NB4 (cell line): ENCODE results near the gene FBXW11.

Experiments used
- DNase-seq: peaks from one replicate; pipeline ENCODE4 v3.0.0; 2010; ENCODE audit warnings: low read depth
- H3K4me3 ChIP-seq: one replicate; pipeline ENCODE4 v1.5.1; 2011; ENCODE audit warnings: mild to moderate bottlenecking, low read depth, low read length, moderate library complexity
- MYC ChIP-seq: IDR thresholded peaks from 2 replicates; pipeline ENCODE4 v1.6.1; 2011; ENCODE audit warnings: low read depth, low read length
- POLR2A ChIP-seq: IDR thresholded peaks from 2 replicates; pipeline ENCODE4 v1.6.1; 2011; ENCODE audit warnings: mild to moderate bottlenecking; ENCODE audit not compliant: insufficient read length; ENCODE audit errors: extremely low read depth
- TF ChIP-seq, protein P1 (sequence below): IDR thresholded peaks from one replicate; pipeline ENCODE4 v1.5.1; 2012; ENCODE audit warnings: low read depth, low read length
- TF ChIP-seq, protein P2 (sequence below): IDR thresholded peaks from 2 replicates; pipeline ENCODE4 v1.6.1; 2011; ENCODE audit warnings: low read depth, low read length

Gene FBXW11

DNA sequence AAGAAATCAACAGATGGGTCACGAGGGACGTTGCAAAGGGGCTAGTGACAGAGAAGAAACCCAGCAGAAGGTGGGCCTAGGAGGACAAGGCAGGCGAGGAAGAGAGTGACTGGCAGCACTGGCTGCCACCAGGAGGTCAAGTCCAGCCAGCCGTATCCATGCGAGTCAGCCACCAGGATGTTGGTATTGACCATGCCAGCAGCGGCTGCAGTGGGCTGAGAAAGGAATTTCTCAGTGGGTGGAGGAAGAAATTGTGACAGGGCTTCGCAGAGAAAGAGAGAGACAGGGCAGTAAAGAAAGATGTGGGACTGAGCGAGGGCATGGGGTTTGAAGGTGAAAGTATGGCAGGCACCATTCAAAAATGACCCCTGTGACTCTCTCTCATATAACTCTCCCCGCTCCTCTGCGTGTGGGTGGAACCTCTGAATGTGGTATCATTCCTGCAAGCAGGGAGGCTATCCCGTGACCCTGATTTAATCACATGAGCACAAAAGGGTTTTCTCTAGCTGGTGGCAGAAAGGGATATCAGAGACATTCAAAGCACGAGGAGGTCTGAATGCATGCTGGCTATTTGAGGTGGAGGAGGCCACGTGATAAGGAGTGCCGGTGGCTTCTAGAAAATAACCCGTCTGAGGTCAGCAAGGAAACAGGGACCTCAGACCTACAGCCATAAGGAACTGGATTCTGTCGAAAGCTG is 45.4 kb upstream of the FBXW11 start:
- no peak overlapping the region for H3K4me3 ChIP-seq
- DNase-seq: no peak
- TF ChIP-seq MYC (no peak), POLR2A (no peak)
- TF ChIP-seq, protein P1, sequence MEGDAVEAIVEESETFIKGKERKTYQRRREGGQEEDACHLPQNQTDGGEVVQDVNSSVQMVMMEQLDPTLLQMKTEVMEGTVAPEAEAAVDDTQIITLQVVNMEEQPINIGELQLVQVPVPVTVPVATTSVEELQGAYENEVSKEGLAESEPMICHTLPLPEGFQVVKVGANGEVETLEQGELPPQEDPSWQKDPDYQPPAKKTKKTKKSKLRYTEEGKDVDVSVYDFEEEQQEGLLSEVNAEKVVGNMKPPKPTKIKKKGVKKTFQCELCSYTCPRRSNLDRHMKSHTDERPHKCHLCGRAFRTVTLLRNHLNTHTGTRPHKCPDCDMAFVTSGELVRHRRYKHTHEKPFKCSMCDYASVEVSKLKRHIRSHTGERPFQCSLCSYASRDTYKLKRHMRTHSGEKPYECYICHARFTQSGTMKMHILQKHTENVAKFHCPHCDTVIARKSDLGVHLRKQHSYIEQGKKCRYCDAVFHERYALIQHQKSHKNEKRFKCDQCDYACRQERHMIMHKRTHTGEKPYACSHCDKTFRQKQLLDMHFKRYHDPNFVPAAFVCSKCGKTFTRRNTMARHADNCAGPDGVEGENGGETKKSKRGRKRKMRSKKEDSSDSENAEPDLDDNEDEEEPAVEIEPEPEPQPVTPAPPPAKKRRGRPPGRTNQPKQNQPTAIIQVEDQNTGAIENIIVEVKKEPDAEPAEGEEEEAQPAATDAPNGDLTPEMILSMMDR: no peak
- TF ChIP-seq, protein P2, sequence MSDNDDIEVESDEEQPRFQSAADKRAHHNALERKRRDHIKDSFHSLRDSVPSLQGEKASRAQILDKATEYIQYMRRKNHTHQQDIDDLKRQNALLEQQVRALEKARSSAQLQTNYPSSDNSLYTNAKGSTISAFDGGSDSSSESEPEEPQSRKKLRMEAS: no peak

DNA sequence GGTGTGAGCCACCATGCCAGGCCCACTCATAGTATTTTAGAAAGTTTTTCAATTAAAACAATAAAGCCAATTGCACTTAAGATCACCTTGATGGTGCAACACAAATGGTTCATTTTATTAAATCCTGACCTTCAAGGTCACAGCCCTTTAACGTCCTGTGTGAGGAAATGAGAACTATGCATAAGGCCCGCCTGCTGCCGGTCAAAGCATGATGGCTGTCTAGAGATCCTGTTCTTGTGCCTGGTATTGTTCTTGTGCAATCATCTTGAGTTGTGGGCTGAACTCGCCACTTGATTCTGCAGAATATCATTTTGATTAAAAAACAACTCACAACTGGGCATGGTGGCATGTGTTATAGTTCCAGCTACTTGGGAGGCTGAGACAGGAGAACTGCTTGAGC is 43.6 kb upstream of the FBXW11 start:
- TF ChIP-seq, protein P2: no peak
- TF ChIP-seq POLR2A: no peak
- no peak for TF ChIP-seq MYC
- TF ChIP-seq, protein P1: no peak
- H3K4me3 ChIP-seq: no peak overlapping the region
- no peak for DNase-seq

DNA sequence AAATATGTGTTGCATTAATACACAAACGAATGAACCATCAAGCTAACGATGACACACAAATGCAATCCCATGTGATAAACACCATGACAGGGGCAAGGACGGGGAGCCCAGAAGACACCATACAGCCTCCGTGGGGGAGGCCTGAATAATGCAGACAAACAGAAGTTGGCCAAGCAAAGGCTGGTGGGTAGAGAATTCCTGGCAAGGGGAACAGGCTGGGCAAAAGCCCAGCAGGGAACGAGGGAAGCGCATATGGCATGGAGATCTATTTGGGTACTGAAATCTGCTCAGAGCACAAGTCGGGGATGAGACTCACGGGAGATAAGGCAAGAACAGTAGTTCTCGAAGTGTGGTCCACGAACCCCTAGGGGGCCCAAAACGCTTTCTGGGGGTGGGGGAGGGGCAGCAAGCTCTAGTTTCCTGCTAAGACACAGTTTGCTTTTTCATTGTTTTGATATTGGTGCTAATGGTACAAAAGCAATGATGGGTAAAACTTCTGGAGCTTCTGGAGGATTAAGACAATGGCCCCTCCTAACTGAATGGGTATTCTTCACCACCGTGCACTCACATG is 42.9 kb upstream of the FBXW11 start:
- no peak overlapping the region for H3K4me3 ChIP-seq

DNA sequence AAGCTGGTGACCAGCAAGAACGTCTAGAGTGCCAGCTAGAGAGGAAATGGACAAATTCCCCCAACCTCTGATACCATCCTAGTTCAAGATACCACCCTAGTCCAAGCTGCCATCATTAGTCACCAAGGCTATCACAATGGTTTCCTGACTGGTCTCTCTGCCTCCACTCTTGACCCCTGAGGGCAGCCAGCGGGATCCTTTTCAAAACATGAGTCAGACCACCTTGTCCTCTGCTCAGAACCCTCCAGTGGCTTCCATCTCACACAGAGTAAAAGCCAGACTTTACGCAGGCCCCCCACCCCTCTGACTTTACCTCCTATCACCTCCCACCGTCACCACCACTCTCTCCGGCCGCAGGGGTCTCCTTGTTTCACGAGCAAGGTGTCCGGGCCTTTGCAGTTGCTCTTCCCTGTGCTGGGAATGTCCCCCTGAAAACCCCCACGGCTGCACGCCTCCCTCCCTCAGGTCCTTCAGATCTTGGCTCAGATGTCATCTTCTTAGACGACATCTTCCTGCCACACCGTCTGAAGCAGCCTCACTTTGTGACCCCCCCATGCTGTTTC is 42.2 kb upstream of the FBXW11 start:
- DNase-seq: no peak
- TF ChIP-seq, protein P2: no peak
- TF ChIP-seq, protein P1: no peak
- TF ChIP-seq POLR2A (no peak), MYC (no peak)
- H3K4me3 ChIP-seq: no peak overlapping the region

More for the DNA sequence above, 42.9 kb upstream of the FBXW11 start:
- no peak for DNase-seq
- no peak for TF ChIP-seq POLR2A
- TF ChIP-seq, protein P2: no peak
- no peak for TF ChIP-seq MYC
- TF ChIP-seq, protein P1: no peak

DNA sequence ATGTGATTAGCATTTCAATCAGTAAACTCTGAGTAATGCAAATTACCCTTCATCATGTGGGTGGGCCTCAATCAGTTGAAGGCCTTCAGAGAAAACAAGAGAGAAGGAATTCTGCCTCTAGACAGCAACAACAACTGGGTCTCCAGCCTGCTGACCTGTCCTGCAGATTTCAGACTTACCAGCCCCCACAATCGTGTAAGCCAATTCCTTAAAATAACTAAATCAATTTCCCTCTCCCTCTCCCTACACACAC is 41.7 kb upstream of the FBXW11 start:
- TF ChIP-seq POLR2A: no peak
- TF ChIP-seq, protein P2: no peak
- TF ChIP-seq MYC: no peak
- TF ChIP-seq, protein P1: no peak
- H3K4me3 ChIP-seq: no peak overlapping the region
- DNase-seq: no peak
